ENCODE data around the gene S100A8.

DNA sequence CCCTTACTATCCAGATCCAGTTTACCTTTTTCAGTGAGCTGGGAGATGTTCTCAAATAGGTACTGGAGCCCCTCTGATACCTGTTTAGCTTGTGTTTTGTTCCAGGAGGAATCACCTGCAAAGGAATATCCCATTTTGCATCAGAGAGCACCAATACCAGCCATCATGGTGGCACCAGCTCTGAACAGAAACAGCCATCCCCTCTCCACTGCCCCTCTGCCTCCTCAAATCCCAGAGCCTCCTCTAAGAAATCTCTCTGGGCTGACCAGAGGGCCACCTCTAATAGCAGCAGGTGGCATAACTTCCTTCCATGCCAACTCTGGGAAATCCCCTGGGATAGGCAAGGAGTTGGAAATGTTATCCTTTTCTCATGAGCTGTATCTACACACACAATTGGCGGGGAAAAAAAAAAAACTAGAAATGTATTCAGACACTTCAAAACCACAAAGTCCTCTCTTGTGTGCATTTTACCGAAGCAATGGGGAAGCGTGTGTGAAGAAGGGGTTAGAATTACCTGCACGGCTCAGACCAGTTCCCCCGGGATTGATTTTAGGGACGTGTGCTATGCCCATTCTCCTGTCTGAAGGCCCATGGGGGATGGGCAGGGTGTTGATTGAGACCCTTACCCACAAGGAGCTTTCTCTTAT, 44.7 kb downstream of the S100A8 start:
- no peak for TF ChIP-seq POLR2A (IDR thresholded peaks at IDR 0.05)
- TF ChIP-seq, protein P1, sequence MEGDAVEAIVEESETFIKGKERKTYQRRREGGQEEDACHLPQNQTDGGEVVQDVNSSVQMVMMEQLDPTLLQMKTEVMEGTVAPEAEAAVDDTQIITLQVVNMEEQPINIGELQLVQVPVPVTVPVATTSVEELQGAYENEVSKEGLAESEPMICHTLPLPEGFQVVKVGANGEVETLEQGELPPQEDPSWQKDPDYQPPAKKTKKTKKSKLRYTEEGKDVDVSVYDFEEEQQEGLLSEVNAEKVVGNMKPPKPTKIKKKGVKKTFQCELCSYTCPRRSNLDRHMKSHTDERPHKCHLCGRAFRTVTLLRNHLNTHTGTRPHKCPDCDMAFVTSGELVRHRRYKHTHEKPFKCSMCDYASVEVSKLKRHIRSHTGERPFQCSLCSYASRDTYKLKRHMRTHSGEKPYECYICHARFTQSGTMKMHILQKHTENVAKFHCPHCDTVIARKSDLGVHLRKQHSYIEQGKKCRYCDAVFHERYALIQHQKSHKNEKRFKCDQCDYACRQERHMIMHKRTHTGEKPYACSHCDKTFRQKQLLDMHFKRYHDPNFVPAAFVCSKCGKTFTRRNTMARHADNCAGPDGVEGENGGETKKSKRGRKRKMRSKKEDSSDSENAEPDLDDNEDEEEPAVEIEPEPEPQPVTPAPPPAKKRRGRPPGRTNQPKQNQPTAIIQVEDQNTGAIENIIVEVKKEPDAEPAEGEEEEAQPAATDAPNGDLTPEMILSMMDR (IDR thresholded peaks at IDR 0.05): no peak

All from heart left ventricle (tissue), 13 donors.